Fibroblast of the conjunctiva (primary cell): ENCODE data around the gene NHLRC4.

ENCODE experiments used
- DNase-seq: peaks from one replicate; pipeline ENCODE4 v3.0.0-alpha.2; 2010; ENCODE audit warnings: low read depth

The NHLRC4 gene

DNA sequence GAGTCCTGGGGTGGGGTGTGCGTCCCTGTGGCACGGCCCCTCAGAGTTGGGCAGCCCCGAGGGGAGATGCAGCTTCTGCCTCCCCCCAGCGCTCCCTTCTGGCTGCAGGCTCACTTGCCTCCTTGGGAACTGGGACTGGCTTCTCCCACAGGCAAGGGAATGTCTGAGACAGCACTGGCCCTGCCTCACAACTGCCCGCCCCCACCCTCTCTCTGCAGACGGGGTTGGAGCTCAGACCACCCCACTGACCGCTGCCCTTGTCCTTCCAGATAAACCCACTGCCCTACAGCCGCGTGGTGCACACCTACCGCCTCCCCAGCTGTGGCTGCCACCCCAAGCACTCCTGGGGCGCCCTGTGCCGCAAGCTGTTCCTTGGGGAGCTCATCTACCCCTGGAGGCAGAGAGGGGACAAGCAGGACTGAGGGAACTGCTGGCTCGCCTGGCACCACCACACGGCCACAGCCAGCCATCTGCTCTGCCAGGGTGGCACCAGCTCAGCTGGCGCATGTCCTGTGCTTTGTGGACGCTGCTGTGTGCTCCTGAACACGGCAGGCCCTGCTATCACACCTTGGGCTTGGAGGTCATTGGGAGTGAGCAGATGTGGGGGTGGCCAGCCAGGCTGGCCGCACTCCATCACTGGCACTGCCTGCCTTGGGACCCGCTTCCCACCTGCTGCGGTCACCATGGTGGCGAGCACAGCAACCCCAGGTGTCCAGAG lies 16.0 kb downstream of the NHLRC4 start:
- no peak for DNase-seq

DNA sequence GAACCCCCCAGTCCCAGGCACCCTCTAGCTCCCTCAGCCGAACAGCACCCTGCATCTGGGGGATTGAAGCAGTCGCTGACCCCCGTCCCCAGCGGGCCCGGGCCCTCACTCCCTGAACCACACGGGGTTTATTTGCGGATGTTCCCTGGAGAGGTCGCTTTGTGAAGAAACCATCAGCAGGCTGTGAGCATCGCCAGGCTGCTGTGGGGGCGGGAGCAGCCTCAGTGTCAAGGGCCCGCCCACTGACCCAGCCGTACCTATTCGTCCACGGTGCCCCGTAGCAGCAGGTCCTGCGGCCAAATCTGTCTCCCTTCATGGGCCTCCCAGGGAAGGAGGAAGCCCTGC lies 16.6 kb downstream of the NHLRC4 start:
- no peak for DNase-seq

DNA sequence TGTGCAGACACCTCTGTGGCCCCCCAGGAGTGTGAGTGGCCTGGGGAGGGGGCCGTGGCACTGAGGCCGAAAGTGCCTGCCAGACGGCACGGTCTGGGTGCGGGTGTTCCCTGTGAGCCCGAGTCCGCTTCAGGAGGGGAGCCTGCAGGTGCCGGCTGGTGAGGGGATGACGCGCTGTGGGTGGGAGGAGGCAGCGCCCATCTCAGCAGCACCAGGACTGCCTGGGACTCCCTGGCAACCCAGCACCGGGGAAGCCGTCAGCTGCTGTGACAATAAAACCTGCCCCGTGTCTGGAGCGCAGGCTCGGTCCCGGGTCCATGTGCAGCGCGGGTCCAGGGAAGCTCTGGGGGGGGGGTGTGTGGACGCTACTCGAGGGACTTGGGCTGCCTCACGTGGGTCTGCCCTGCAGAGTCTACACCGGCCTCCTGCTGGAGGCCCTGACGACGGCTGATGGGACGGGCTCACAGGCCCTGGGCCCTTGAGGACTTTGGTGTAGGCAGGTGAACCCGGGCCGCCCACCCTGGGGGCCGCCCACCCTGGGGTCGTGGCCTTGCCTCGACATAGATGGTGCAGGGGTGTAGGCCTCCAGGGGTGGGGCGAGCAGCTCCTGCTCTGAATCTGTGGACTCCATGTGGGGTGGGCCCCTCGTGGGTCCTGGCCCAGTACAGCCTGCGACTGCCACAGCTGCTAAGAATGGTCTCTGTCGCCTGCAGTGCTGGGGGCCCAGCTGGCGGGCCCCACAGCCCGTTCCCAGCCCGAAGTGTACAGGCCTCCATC lies 17.2 kb downstream of the NHLRC4 start:
- DNase-seq: no peak

DNA sequence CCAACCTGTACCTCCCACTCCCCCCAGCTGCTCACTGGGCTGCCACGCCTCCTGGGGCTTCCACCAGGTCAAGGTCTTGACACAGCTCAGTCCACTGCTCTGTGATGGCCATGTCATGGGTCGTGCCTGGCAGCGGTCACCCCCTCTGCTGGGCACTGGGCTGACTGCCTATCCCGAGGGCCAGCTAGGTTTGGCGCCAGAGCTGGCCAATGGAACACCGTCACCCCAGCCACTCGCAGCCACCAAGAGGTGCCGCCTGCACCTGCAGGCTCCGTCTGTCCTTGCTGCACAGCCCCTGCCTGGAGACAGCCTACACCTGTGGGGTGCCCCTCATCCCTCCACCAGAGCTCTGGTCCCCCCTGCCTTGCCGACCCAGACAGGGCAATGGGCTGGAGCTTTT lies 18.5 kb downstream of the NHLRC4 start:
- DNase-seq: no peak

DNA sequence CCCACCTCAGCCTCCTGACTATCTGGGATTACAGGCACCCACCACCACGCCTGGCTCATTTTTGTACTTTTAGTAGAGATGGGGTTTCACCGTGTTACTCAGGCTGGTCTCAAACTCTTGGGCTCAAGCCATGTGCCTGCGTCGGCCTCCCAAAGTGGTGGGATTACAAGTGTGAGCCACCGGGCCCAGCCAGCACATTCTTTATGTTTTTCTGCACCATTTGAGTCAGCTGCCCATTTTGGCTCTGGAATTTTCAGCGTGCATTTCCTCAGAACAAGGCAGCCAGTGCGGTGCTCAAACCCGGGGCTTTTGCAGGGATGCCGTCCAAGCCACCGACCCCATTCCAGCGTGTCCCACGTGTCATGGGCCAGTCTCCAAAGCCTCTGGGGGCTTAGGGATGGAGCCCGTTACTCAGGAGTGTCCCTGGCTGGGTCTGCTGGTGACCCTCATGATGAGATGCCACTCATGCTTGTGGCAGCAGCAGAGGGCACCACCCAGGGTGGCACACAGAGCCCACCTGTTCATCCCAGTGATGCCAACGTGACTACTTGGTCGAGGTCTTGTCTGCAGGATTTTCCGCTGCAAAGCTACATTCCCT lies 19.3 kb downstream of the NHLRC4 start:
- no peak for DNase-seq

DNA sequence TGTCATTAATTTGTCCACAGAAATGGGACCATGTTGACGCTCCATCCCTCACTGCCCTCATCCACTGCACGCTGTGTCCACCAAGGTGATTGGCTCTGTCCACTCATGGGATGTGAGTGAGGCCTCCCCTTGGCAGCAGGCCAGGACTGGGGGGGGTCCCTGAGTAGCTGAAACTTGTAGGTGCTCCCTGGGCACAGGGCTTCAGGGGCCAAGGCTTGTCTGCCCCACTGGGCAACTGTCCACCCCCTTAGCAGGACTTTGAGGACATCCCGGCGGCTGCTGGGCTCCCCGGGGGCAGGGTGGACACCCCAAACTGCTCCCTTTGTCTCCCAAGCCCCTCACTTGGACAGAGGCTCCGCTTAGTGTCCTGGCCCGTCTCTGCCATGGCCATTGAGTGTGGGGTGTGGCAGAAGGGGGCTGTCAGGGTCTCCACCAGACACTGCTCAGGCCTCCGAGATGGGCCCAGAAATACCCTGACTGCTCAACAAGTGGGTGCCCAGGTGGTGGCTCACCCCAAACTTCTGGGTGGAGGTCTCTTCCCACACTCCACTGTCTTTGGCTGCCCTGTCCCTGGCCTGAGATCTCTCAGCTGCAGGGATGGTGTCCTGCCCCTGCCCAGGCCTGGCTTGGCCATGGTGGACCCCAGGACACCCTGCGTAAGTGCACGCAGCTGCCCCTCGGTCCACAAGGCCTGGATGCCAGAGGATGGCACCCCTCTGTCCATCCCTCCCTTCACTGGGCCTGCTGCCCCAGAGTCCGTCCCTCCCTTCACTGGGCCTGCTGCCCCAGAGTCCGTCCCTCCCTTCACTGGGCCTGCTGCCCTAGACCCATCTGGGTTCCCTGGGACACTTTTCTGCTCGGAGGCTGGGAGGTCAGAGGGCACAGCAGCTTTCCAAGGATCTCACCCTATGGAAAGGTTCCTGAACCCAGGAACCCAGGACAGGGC lies 20.1 kb downstream of the NHLRC4 start:
- DNase-seq: no peak

DNA sequence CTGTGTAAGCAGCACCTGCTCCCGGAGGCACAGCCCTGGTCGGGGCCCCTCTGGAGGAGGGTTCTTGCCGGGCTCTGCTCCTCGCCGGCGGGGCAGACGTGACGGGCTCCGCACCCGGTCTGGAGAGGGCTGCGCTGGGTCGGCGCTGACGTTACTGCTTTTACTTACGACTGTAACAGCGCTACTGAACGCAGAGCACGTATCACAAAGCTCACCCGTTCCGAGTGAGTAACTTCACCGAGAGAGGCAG lies 21.8 kb downstream of the NHLRC4 start:
- DNase-seq: peak; percentile 32

DNA sequence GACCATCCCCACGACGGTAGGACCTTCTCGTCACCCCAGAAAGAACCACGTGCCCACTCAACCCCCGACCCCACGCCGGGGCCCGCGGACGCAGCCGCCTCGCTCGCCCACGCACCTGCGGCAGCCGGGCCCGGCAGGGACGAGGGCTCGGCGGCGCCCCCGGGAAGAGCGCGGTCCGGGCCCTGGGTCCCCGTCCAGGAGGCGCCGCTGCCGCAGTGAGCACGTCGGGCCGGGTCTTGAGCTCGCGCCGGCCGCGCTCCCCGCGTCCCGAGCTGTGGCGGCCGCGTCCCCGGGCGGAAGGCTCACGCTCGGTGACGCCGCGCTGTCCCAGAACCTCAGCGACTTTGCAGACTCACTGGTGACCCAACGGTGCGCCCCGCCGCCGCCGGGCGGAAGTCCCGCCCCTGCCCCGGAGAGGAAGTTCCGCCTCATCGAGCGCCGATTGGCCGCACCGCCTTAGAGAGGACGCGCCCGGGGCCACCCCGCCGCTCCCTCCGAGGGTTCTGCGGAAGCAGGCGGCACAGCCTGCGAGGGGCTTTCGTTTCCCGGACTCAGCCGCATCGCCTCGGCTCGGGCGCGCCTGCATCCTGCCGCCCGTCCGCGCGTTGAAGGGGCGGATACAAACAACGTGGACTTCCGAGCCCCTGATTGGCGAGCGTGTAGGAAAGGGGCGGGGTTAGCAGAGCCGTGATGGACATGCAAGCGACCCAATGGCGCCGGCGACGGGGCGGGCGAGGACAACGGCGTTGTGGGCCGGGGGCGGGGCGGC lies 22.3 kb downstream of the NHLRC4 start:
- peak; percentile 90 for DNase-seq

DNA sequence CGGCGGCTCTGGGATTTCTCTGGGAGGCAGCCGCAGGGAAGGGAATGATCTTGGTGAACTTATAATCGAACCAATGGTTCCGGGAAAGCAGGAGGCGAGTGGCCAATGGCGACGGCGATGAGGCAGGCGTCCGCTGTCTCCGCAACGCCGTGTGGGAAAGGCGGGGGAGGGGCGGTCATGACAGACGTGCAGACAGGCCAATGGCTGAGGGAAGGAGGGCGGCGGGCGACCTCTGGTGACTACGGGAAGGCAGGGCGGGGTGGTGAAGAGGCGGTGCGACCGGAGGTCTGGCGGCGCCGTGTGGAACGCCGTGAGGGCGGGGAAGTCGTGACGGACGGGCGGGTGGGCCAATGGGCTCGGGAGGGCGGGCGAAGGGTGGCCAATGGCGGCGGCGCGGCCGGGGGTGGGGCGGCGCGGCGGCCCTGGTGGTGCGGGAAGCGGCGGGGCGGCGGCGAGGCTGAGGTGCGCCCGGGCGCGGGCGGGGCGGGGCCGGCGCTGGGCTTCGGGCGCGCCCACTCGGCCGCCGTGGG lies 22.9 kb downstream of the NHLRC4 start, which contains the start of gene RAB40C:
Gene RAB40C, plus strand, starts transcription at position 409 of the 530 bp plus-strand sequence. CDS start 226 bp downstream, outside the sequence.
- peak; percentile 98 for DNase-seq

DNA sequence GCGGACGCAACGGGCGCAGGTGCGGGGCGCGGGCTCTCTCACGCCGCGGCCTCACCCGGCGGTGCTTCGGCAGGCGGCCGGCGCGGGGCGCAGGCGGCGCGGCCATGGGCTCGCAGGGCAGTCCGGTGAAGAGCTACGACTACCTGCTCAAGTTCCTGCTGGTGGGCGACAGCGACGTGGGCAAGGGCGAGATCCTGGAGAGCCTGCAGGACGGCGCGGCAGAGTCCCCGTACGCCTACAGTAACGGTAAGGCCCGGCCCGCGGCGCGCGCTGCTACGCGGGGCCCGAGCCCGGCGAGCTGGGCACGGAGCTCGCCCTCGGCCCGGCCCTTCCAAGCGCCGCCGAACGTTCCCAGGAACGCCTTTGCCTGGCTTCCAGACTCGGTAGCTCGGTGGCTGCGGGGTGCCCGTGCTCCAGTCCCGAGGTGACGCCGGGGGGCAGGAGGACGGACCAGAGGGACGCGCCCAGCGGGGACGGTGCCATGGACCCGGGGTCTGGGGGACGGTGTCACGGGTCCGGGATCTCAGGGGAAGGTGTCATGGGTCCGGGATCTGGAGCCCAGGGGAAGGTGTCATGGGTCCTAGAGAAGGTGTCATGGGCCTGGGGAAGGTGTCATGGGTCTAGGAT lies 23.5 kb downstream of the NHLRC4 start:
- no peak for DNase-seq

DNA sequence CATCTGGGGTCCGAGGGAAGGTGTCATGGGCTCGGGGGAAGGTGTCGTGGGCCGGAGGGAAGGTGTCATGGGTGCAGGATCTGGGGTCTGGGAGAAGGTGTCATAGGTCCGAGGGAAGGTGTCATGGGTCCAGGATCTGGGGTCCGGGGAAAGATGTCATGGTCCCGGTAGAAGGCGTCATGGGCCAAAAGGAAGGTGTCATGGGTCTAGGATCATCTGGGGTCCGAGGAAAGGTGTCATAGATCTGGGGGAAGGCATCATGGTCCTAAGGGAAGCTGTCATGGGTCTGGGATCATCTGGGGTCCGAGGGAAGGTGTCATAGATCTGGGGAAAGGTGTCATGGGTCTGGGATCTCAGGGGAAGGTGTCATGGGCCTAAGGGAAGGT lies 24.0 kb downstream of the NHLRC4 start:
- DNase-seq: no peak

DNA sequence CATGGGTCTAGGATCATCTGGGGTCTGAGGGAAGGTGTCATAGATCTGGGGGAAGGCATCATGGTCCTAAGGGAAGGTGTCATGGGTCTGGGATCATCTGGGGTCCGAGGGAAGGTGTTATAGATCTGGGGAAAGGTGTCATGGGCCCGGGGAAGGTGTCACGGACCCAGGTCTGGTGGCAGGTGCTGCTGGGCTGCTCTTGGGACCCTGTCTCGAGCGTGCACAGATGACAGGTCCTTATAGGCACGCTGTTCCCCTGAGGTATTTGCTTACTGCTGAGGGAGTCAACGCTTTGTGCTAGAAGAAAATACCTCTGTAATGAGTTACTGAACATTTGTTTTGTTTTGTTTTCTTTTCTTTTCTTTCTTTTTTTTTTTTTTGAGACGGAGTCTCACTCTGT lies 24.4 kb downstream of the NHLRC4 start:
- DNase-seq: no peak

DNA sequence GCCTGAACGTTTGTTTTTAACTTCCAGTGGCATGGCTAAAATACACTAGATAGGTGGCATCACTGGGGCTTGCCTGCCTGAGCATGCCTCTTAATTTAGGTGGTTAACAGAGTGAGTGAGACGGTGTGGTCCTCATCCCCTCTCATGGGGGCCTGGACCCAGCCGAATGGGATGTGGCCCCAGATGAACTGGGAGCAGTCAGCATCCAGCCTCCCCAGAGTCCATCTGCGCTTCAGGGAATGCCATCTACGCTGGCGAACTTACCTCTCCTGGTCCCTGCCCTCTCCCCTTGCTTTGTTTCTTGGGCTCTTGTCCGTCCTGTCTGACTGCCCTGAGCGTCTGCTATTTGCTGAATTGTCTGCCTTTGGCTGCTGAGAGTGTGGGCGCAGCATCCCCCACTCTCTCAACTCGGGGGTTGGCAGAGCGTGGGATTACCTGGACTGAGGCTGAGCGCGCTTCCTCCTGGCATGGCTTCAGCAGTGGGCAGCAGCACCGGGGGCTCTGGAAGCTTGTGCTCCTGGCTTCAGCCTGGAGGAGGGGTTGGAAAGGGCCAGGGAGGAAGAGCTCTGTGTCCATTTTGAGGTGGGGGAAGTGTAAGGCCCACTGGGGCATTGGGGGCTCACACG lies 25.2 kb downstream of the NHLRC4 start:
- no peak for DNase-seq

DNA sequence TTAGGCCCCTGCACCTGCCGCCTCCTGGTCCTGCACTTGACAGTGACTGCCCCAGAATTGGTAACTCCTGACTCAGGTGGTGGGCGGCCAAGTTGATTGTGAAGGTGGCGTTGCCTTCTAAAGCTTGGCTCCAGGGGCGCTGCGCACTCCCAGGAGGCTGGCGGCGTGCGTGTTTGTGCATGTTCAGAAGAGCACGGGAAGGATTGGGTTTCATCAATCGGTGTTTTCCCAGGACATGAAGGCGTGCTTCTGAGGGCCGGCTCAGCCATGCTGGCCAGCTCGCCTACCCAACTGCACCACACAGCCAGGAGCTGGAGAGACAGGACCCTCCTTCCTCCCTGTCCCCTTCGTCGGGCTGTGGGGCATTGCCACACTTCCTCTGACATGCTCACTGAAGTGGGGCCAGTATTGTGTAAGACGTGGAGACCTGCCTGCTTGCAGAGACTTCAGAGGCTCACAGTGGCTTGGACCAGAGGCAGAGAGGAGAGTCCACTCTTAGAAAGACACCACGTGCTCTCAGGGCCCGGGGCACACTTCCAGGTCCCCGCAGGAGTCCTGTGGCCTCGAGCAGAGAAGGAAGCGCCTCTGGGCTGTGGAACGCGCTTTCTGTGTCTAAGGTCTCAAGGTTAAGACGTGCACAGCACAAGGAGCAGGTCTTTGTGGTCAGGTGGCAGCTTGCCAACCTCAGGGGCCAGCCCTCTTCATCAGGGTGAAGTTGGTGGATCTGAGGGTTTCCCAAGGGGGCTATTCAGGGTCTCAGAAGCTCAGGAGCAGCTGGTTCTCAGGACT lies 25.9 kb downstream of the NHLRC4 start:
- no peak for DNase-seq

DNA sequence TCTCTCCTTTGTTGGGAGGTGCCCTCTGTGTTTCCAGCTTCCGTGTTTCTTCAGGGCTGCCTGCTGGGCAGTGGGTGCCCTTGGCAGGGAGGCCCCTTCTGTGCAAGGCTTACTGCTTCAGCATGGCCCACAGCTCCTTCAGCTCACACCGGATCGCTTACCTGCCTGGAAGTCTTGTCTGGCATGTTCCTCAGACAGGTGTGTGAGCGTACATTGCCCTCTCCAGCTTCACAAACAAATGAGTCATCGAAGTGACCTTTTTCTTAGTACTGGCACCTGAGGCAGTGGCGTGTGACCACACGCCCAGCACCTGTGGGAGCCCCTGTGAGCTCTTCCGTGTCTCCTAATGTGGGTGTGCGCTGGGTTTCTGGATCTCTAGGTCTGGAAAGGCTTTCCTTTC lies 26.6 kb downstream of the NHLRC4 start:
- DNase-seq: no peak

DNA sequence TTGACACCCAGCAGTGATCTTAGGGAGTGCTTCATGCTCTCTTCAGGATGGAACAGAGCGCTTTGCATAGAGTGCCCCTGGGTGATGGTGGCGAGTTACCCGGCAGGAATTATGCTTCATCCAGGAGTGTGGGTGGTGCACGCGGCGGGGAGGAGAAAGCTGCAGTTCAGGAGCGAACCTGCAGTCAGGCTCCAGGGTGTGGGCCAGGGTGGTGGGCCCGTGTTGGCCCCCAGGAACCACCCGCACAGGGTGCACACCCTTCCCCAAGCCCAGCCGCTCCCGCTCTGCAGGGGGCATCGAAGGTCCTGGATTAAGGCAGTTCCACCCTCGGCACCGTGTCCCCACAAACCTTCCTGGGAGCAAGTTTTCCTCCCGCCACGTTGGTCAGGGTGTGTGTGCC lies 27.0 kb downstream of the NHLRC4 start:
- no peak for DNase-seq

DNA sequence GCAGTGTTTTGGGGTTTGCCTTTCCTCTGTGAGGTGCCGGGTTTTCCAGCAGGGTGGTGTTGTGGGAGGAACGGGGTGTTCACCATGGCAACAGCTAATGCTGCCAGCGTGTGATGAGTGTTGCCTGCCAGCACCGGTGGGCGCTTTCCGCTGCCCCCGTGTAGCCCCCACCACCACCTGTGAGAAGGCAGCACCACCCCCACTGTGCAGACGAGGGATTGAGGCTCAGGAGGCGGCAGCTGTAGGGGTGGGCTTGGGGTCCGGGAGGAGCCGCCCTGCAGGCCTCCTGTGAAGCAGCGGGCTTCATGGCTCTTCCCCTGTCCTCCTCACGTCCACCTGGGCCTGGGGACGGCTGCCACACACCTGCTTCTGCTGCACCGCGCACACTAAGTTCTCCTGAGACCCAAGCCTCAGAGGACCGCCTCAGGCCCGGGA lies 28.3 kb downstream of the NHLRC4 start:
- no peak for DNase-seq

DNA sequence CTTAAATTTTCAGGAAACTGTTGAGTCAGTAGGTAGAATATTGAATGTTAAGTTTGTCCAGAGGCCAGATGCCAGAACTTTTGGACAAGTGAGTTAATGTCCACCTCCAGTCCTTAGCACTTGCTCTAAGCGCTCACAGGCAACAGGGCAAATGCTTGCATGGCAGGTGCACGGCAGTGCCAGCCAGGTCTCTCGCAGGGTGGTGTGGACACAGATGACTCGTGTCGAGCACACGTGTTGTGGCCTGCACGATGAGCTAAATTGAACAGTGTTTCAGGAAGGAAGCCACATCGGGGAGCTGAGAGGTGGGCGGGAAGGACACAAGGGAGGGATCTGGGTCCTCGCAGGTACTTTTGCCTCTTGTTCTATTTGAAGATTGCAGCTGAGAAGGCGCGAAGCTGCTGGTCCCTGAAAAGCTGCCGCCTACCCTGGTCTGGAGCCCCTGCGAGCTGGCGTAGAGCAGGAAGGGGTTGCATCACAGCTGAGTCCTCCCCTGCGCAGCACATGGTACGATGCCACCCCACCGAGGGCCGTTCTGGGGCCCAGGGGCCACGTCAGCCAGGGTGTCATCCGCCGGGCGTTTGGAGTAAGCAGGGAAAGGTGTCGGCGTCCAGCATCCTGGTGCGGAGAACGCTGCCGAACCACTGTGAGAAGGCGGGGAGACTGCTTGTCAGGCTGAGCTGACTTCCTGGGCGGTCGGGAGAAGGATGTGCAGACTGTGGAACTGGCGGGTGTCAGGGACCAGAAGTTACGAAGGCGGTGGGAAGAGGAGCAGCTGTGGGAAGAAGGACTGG lies 29.3 kb downstream of the NHLRC4 start:
- no peak for DNase-seq

DNA sequence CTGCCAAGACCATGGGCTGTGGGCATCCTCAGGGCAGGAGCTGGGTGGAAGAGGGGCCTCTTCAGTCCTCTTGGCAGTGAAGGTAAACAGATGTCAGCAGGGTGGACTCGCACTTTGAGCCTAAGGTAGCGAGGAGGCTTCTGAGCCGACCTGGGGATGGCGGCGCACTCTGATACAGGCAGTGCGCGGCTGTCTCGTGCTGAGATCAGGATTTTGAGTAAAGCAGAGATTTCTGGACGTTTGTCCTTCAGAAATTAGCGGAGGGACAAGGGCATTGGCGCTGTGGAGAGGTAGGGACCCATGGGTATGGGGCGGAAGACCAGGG lies 29.9 kb downstream of the NHLRC4 start:
- DNase-seq: no peak
